ENCODE measurements around the gene RIPK1.

- no peak for TF ChIP-seq CTCF (IDR thresholded peaks at IDR 0.05; ENCODE audit: low read length)
- no peak for TF ChIP-seq EZH2 (IDR thresholded peaks at IDR 0.05; ENCODE audit: borderline replicate concordance, low read length)
These were observed 6.8 kb upstream of the RIPK1 start for GRCh38 chr6:3061501-3061941.

All from OCI-LY1 (cell line).